Prostate gland (tissue), 2 donors: ENCODE data around the gene AMBP.

ENCODE experiments used
- CTCF ChIP-seq, 4 experiments: fragments of 200-600 bp in 2 of 4; fragments of 450-650 bp in 2 of 4; sonication (generic) in 2 of 4; IDR thresholded peaks; 1 replicate in 3 of 4; 2 replicates in 1 of 4; pipeline ENCODE4 v1.5.1; 2016 to 2019; ENCODE audit warnings: antibody characterized with exemption in 4 of 4, mild to moderate bottlenecking in 2 of 4, moderate library complexity in 2 of 4
- POLR2AphosphoS5 ChIP-seq: sonication (generic); formaldehyde crosslinking; IDR thresholded peaks from one replicate; pipeline ENCODE4 v1.6.1; 2017; ENCODE audit warnings: antibody characterized with exemption

DNA sequence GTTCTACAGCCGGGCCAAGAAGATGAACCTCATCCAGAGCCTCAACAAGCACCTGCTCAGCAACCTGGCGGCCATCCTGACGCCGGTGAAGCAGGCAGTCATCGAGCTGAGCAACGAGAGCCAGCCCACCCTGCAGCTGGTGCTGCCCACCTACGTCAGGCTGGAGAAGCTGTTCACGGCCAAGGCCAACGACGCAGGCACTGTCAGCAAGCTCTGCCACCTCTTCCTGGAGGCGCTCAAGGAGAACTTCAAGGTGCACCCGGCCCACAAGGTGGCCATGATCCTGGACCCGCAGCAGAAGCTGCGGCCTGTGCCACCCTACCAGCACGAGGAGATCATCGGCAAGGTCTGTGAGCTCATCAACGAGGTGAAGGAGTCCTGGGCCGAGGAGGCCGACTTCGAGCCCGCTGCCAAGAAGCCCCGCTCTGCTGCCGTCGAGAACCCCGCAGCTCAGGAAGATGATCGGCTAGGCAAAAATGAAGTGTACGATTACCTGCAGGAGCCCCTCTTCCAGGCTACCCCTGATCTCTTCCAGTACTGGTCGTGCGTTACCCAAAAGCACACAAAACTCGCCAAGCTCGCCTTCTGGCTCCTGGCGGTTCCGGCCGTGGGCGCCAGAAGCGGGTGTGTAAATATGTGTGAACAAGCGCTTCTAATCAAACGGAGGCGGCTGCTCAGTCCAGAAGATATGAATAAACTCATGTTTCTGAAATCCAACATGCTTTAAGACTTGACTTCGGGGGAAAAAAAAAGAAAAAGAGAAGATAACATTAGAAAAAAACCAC, 28.5 kb downstream of the AMBP start:
- TF ChIP-seq CTCF (IDR thresholded peaks at IDR 0.05) (no peak), POLR2AphosphoS5 (no peak)
